ENCODE measurements around the gene PHF1. TPM values are rescaled to one million over a fixed set of nuclear protein-coding genes. Genes with fewer than 3 reads are reported as not detected.
A peak's percentile ranks its signal among the peaks of the same experiment; 100 is the strongest.

PHF1 gene
- total RNA-seq, 1 donor from 2014 or later, result 13.2 TPM

GRCh38 chr6:33419580-33420490, 9.0 kb downstream of the PHF1 start, which contains the start of gene SYNGAP1:
Gene SYNGAP1, plus strand, starts transcription at chr6:33420065. Its CDS starts 200 bp downstream, at chr6:33420265.
- FAIRE-seq, result no peak
- H3K4me3 ChIP-seq (ENCODE audit: low read depth, low read length), result no peak within 1 kb of the TSS

DNA sequence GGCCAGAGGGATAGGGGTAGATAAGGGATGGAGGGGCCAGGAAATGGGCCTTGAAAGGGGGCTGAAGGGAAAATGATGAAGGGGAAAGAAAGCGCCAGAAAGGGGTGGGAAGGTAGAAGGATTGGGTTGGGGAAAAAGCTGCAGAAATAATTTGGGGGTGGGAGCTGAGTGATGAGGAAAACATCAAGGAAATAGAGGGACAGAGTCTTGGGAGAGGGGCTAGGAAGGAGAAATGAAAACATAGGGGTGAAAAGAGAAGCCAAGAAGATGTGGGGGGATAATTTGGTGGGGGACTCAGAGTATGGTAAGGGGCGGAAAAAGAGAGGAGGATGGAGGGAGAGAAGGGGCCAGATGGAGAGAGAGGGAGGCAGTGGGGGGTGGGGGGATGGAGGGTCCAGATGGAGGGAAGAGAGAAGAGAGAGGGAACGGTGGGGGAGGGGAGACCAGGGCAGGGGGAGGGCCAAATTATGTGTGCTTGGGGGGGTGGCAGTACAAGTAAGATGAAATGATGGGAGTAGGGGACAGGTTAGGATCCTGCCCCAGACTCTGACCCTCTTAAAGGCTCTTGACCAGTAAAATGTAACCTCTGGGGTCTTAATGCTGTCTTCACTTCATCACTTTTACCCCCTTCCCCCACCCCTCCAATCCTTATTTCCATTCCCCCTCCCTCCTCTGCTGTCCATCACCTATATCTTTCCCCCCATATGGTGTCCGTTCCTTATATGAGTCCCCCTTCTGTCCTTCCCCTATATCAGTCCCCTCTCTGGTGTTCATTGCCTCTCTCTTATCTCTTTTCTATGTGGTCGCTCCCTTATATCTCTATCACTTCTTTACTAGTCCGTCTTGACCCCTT, 9.9 kb downstream of the PHF1 start:
- no peak for TF ChIP-seq CTCF (IDR thresholded peaks at IDR 0.05; ENCODE audit: insufficient read depth, low read length, severe bottlenecking)
- Histone ChIP-seq H3K4me3 (ENCODE audit: low read depth, low read length) (no peak overlapping the region), H3K36me3 (ENCODE audit: control insufficient read depth, insufficient read depth, low read length) (no peaks in the 10 kb centered on the region), H3K27me3 (ENCODE audit: control insufficient read depth, insufficient read depth, low read length) (no peaks in the 10 kb centered on the region)
- DNase-seq (ENCODE audit: low read depth) (no peak), FAIRE-seq (no peak)

More at GRCh38 chr6:33419580-33420490, 9.0 kb downstream of the PHF1 start, which contains the start of gene SYNGAP1:
- DNase-seq (ENCODE audit: low read depth), result no peak
- Histone ChIP-seq H3K27me3 (ENCODE audit: control insufficient read depth, insufficient read depth, low read length) (no peaks in the 10 kb centered on the region), H3K36me3 (ENCODE audit: control insufficient read depth, insufficient read depth, low read length) (peaks cover 2% of the 10 kb centered on the region)
- no peak for TF ChIP-seq CTCF (IDR thresholded peaks at IDR 0.05; ENCODE audit: insufficient read depth, low read length, severe bottlenecking)

DNA sequence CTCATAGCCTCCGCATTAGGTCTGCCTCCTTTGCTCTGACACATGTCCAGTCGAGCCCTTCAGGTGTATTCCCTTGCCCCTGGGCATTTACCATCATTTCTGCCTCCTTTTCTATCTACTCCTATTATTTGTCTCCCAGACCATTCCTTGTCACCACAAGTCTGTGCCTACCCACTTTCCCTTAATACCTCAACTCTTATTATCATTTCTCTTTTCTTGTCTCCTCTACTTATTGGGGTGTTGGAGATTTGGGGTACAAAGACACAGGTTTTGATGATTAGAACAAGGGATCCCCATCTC, 10.5 kb downstream of the PHF1 start:
- FAIRE-seq, result no peak
- H3K27me3 ChIP-seq (ENCODE audit: control insufficient read depth, insufficient read depth, low read length), result no peaks in the 10 kb centered on the region
- H3K4me3 ChIP-seq (ENCODE audit: low read depth, low read length), result no peak overlapping the region

GRCh38 chr6:33423777-33424176, 13.0 kb downstream of the PHF1 start:
- FAIRE-seq, result no peak
- DNase-seq (ENCODE audit: low read depth), result no peak
- Histone ChIP-seq H3K4me3 (ENCODE audit: low read depth, low read length) (no peak overlapping the region), H3K36me3 (ENCODE audit: control insufficient read depth, insufficient read depth, low read length) (no peaks in the 10 kb centered on the region), H3K27me3 (ENCODE audit: control insufficient read depth, insufficient read depth, low read length) (no peaks in the 10 kb centered on the region)
- TF ChIP-seq CTCF (IDR thresholded peaks at IDR 0.05; ENCODE audit: insufficient read depth, low read length, severe bottlenecking), result no peak

More for the DNA sequence above, 10.5 kb downstream of the PHF1 start:
- no peak for TF ChIP-seq CTCF (IDR thresholded peaks at IDR 0.05; ENCODE audit: insufficient read depth, low read length, severe bottlenecking)
- H3K36me3 ChIP-seq (ENCODE audit: control insufficient read depth, insufficient read depth, low read length), result no peaks in the 10 kb centered on the region
- DNase-seq (ENCODE audit: low read depth), result no peak

DNA sequence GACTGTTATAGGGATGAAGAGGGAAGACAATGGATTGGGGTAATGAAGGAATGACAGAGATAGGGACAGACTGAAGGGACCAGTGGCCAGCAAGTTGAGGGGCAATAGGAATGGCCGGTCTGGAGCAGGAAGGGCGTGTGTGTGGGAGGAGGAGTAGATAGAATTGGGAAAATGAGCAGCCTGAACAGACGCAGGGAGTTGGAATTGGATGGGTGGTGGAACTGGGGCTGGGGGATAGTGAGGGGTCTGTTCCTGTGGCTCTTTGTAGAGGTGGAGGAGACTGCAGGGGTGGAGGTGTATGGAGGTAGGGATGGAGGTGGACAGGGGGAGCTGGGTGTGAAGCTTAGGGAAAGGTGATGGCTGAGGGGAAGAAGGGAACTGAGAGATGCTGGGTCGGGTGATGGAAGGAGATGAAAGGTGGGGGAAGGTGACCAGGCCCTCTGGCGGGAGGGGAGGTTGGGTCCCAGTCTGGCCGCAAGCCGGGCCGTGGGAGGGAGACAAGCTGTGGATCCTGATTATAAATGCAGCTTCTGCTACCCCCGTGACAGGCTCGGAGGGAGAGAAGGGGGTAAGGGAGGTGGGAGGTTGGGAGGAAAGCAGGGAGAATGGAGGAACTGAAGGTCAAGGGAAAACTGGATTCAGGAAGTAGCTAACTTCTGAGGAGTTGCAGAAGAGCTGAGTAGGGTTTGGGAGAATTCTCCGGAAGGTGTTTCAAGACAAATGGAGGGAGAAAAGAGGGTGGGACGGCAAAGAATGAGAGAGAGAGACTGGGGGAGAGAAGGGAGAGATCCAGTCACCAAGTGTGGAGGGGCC, 14.2 kb downstream of the PHF1 start:
- TF ChIP-seq CTCF (IDR thresholded peaks at IDR 0.05; ENCODE audit: insufficient read depth, low read length, severe bottlenecking), result no peak
- Histone ChIP-seq H3K4me3 (ENCODE audit: low read depth, low read length) (peak overlapping the region; percentile 61), H3K27me3 (ENCODE audit: control insufficient read depth, insufficient read depth, low read length) (no peaks in the 10 kb centered on the region), H3K36me3 (ENCODE audit: control insufficient read depth, insufficient read depth, low read length) (no peaks in the 10 kb centered on the region)
- DNase-seq (ENCODE audit: low read depth) (no peak), FAIRE-seq (no peak)
